HAP-1 (cell line): ENCODE results near the gene EID2.

ENCODE experiments used
- DNase-seq, 2 experiments: peaks; one replicate each; pipeline ENCODE4 v3.0.0-alpha.2; 2016 to 2020; ENCODE audit warnings: low spot score in 2 of 2
- H3K27me3 ChIP-seq: fragments of 250-450 bp; sonication (Bioruptor Pico); 2 replicates; pipeline ENCODE4 v1.5.1; 2020; ENCODE audit warnings: low read depth, mild to moderate bottlenecking, moderate library complexity
- H3K36me3 ChIP-seq: fragments of 250-450 bp; sonication (Bioruptor Pico); replicated peaks from 2 replicates; pipeline ENCODE4 v1.5.1; 2020; ENCODE audit warnings: mild to moderate bottlenecking
- H3K4me1 ChIP-seq: fragments of 250-450 bp; sonication (Bioruptor Pico); 2 replicates; pipeline ENCODE4 v1.5.1; 2020; ENCODE audit warnings: mild to moderate bottlenecking
- H3K4me3 ChIP-seq: fragments of 250-450 bp; sonication (Bioruptor Pico); 2 replicates; pipeline ENCODE4 v1.5.1; 2020; ENCODE audit warnings: mild to moderate bottlenecking, moderate library complexity
- H3K9me3 ChIP-seq: fragments of 250-450 bp; sonication (Bioruptor Pico); 2 replicates; pipeline ENCODE4 v1.5.1; 2020; ENCODE audit warnings: mild to moderate bottlenecking, moderate library complexity
- in situ Hi-C: fragments of 300-500 bp; cut with MboI; formaldehyde crosslinking; loops from 3 replicates; pipeline ENCODE4 v1.14.3; 2020; ENCODE audit warnings: low sequenced_read_pairs, inconsistent platforms, mixed read lengths

EID2 gene

DNA sequence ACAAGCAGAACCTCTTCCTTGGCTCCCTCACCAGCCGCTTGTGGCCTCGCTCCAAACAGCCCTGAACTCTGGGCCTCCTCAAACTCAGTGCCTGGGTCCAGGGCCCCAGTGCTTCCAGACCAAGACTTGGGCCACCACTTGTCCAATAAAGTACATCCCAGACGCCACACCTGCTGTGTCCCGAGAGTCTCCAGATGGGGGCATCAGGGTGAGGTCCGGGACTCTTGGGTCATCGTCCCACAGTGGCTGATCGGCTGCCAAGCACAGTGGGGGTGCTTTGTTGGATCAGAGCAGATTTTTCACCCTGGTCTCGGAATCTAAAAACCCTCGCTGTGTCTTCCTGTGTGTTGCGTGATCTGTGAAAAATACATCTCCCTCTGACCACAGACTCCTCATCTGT is 50.2 kb downstream of the EID2 start:
- peaks cover 59% of the 10 kb centered on the region for H3K36me3 ChIP-seq
- no peak for DNase-seq
- H3K4me3 ChIP-seq: no peak overlapping the region
- no peaks in the 10 kb centered on the region for H3K4me1 ChIP-seq
- H3K27me3 ChIP-seq: no peaks in the 10 kb centered on the region
- H3K9me3 ChIP-seq: no peaks in the 10 kb centered on the region
- in situ Hi-C loops: no loop called here
